Measurements from ENCODE around the gene LMX1A. TPM values are rescaled to one million over a fixed set of nuclear protein-coding genes. Genes with fewer than 3 reads are reported as not detected.
A peak's percentile ranks its signal among the peaks of the same experiment; 100 is the strongest.

The LMX1A gene
- total RNA-seq, 4 donors from 2014 or later = 1.1 to 2.5 (median 1.8) TPM

DNA sequence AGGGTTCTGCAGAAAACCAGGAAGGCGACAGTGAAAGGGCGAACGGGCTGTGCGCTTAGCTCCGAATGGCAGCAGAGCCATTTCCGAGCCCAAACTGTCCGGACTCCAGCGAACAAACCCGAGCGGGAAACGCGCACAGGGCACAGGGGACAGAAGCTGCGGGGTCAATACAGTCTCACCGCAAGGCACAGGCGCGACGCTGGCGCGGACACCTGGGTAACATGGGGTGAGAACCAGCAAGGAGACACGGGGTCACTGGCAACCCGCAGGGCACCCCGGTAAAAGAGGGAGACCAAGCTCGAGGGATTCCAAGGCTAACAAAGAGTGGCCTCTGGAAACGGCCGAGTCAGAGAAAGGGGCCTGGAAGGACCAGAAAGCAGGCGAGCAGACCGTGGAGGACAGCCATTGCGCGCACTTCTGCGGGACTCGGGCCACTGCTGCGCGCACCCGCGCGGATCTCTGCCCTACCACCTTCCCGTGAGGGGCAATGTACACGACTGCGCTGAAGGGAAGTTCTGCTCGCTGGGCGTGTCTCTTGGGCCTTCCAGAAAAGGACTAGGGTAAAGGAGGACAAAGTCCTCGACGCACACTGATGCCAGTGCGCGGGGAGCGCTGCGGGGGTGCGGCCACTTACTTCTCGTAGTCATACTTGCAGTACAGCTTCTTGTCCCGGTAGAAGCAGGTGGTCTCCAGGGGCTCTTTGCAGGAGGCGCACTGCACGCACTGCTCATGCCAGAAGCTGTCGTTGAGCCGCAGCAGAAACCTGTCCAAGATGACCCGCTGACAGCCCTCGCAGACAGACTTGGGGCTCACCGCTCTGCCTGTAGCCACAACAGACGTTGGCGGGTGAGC is 3.8 kb downstream of the LMX1A start:
- H3K4me1 ChIP-seq = peaks cover 0 to 41% (median 2%) of the 10 kb centered on the region in 4 donors
- no peak overlapping the region for H3K27ac ChIP-seq
- peak in 2 of 3 donors; percentile 77 to 78 for DNase-seq
- TF ChIP-seq POLR2A (IDR thresholded peaks at IDR 0.05) = peak; percentile 34 to 39
- TF ChIP-seq, protein P1, sequence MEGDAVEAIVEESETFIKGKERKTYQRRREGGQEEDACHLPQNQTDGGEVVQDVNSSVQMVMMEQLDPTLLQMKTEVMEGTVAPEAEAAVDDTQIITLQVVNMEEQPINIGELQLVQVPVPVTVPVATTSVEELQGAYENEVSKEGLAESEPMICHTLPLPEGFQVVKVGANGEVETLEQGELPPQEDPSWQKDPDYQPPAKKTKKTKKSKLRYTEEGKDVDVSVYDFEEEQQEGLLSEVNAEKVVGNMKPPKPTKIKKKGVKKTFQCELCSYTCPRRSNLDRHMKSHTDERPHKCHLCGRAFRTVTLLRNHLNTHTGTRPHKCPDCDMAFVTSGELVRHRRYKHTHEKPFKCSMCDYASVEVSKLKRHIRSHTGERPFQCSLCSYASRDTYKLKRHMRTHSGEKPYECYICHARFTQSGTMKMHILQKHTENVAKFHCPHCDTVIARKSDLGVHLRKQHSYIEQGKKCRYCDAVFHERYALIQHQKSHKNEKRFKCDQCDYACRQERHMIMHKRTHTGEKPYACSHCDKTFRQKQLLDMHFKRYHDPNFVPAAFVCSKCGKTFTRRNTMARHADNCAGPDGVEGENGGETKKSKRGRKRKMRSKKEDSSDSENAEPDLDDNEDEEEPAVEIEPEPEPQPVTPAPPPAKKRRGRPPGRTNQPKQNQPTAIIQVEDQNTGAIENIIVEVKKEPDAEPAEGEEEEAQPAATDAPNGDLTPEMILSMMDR (IDR thresholded peaks at IDR 0.05) = no peak
- peak overlapping the region in 3 of 4 donors; percentile 7 to 49 (median 43) for H3K4me3 ChIP-seq
- no peaks in the 10 kb centered on the region for H3K36me3 ChIP-seq
- H3K27me3 ChIP-seq = peaks cover 0 to 58% of the 10 kb centered on the region in 2 donors
- H3K9me3 ChIP-seq = peaks cover 0 to 3% (median 0%) of the 10 kb centered on the region in 4 donors

DNA sequence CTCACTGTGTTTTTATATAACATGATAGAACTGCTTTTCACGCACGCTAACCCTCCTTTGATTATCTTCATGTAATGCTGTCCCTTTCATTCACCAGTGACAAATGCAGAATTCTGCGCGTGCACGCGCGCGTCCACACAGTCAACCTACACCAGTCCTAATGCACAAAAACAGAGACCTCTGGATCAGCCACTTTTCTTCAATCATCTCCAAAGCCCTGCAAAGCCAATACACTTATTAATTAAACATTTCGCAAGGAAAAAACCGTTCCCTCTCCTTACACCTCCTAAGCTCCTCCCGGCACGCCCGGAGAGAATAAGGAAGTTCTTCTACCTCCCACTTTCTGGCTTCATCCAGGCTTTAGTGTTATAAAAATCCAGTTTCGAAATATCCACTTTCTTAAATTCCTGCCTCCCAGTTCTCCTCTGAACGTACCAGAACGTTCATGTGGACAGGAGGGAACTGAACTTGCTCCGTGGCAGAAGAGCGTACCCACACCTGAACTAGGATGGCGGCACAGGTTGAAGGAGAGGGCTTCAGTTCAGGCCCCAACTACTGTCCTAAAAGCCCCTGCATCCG is 4.6 kb downstream of the LMX1A start:
- H3K4me1 ChIP-seq = peaks cover 0 to 41% (median 2%) of the 10 kb centered on the region in 4 donors
- H3K27ac ChIP-seq = no peak overlapping the region
- H3K9me3 ChIP-seq = peaks cover 0 to 3% (median 0%) of the 10 kb centered on the region in 4 donors
- TF ChIP-seq, protein P1 (IDR thresholded peaks at IDR 0.05) = no peak
- TF ChIP-seq POLR2A (IDR thresholded peaks at IDR 0.05) = no peak
- no peak for DNase-seq
- peaks cover 0 to 52% of the 10 kb centered on the region in 2 donors for H3K27me3 ChIP-seq
- H3K36me3 ChIP-seq = no peaks in the 10 kb centered on the region
- H3K4me3 ChIP-seq = peak overlapping the region in 2 of 4 donors; percentile 43 to 49

DNA sequence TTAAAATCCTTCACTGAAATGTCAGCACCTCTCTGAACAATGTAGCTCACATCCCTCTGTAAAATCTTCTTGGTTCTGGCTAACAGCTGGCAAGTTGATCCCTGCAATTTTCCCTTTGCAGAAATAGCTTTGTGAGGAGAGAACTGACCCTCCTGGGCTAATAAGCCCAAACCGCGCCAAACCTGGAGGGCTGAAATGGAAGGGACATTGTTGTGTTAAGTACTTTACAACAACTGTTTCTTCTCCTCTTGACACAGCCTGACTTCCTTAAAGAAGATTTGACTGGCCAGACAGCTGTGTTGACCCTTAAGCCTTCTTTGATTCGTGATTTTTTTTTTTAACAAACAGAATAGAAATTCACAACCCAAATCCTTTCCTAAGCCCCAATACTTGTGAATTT is 5.7 kb downstream of the LMX1A start:
- peaks cover 0 to 41% of the 10 kb centered on the region in 2 donors for H3K27me3 ChIP-seq

DNA sequence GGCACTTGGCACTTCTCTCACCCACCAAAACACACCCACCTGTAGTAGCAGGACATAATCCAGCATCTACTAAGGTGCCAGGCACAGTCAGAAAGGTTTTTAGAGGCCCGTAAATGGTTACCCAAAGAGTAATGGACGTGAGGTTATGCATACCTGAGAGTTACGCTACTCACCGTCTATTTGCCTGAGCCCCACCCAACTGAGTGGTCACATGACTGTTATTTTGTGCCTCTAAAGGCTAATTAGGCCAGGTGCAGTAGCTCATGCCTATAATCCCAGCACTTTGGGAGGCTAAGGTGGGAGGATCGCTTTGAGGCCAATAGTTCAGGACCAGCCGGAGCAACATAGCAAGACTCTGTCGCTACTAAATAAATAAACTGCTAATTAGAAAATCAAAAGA is 11.0 kb downstream of the LMX1A start:
- no peaks in the 10 kb centered on the region for H3K36me3 ChIP-seq
- no peak for TF ChIP-seq POLR2A (IDR thresholded peaks at IDR 0.05)
- TF ChIP-seq, protein P1 (IDR thresholded peaks at IDR 0.05) = no peak
- H3K27me3 ChIP-seq = peaks cover 0 to 5% of the 10 kb centered on the region in 2 donors
- DNase-seq = no peak
- H3K4me1 ChIP-seq = no peaks in the 10 kb centered on the region
- H3K4me3 ChIP-seq = no peak overlapping the region
- H3K27ac ChIP-seq = no peak overlapping the region
- H3K9me3 ChIP-seq = no peaks in the 10 kb centered on the region

More for the DNA sequence above, 5.7 kb downstream of the LMX1A start:
- no peak for DNase-seq
- peaks cover 0 to 30% (median 2%) of the 10 kb centered on the region in 4 donors for H3K4me1 ChIP-seq
- H3K4me3 ChIP-seq = no peak overlapping the region
- H3K27ac ChIP-seq = no peak overlapping the region
- H3K9me3 ChIP-seq = no peaks in the 10 kb centered on the region
- TF ChIP-seq, protein P1 (IDR thresholded peaks at IDR 0.05) = no peak
- no peak for TF ChIP-seq POLR2A (IDR thresholded peaks at IDR 0.05)
- no peaks in the 10 kb centered on the region for H3K36me3 ChIP-seq

DNA sequence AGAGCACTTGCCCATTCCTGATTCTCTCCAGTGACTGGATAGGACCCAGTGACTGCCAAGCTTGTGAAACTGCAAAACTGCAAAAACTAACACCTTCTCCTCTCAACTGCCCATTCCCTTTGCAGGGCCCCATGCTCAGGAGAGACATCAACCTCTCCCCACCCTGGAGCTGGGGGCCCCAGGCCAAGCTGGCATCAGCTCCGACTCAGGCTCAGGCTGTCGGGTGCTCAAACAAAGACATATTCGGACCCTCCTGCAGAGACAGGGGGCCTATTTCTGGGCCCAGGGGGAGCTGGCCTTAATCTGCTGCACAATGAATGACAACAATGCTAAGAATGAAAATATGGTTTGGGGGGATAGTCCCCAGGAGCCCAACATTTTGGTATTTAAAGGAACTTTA is 11.8 kb downstream of the LMX1A start:
- H3K27ac ChIP-seq = no peak overlapping the region
- no peaks in the 10 kb centered on the region for H3K4me1 ChIP-seq
- no peak for TF ChIP-seq POLR2A (IDR thresholded peaks at IDR 0.05)
- TF ChIP-seq, protein P1 (IDR thresholded peaks at IDR 0.05) = no peak
- no peaks in the 10 kb centered on the region for H3K36me3 ChIP-seq
- H3K27me3 ChIP-seq = no peaks in the 10 kb centered on the region
- H3K9me3 ChIP-seq = no peaks in the 10 kb centered on the region
- no peak for DNase-seq
- no peak overlapping the region for H3K4me3 ChIP-seq

All from Peyer's patch (tissue), 4 donors.